ENCODE measurements around the gene CATSPERE.

Gene CATSPERE

DNA sequence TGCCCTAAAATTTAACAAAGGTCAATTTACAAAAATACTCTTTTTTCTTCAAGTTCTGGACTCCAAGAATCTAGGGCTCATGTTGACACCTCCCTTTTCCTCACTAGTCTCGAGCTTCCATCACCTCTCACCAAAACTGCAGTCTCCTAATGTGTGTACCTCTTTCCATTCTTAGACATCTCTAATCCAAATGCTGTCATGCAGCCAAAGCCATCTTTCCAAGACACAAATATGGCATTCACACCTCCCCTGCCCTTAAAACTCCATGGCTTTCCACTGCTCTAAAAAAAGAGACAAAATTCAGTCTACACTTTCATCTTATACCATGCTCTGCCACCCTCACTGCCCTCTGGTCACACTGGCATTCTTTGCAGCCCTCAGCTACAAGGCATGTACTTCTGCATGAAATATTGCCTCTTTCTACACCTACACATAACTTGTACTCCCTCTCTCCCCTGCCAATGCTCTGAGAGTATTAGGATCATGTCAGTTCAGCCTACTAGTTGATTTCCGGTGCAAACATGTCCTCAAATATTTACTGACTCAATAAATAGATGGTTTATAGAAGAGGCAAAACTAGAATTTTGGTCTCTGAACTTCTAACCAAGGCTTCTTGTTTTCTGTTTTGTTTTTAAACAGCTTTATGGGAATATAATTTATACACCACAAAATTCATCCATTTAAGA lies 36.3 kb upstream of the CATSPERE start:
- DNase-seq (ENCODE audit: low read depth): no peak

DNA sequence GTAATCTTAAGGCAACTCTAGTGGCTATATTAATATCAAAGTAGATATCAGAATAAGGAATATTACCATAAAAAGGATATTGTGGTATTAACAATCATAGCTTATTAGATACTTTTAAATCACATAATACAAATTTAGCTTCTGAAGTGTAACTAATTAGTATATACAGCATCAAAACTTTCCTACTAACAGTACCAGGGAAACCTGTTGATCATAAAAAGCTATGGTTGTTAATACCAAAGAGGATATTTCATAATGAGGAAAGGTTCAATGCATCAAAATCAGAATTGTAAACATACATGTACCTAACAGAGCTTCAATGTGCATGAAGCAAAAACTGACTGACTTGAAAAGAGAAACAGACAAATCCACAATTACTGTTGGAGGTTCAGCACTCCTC lies 33.4 kb upstream of the CATSPERE start:
- no peak overlapping the region for H3K4me3 ChIP-seq (ENCODE audit: low read depth, low read length)
- DNase-seq (ENCODE audit: low read depth): no peak
- TF ChIP-seq, protein P1, sequence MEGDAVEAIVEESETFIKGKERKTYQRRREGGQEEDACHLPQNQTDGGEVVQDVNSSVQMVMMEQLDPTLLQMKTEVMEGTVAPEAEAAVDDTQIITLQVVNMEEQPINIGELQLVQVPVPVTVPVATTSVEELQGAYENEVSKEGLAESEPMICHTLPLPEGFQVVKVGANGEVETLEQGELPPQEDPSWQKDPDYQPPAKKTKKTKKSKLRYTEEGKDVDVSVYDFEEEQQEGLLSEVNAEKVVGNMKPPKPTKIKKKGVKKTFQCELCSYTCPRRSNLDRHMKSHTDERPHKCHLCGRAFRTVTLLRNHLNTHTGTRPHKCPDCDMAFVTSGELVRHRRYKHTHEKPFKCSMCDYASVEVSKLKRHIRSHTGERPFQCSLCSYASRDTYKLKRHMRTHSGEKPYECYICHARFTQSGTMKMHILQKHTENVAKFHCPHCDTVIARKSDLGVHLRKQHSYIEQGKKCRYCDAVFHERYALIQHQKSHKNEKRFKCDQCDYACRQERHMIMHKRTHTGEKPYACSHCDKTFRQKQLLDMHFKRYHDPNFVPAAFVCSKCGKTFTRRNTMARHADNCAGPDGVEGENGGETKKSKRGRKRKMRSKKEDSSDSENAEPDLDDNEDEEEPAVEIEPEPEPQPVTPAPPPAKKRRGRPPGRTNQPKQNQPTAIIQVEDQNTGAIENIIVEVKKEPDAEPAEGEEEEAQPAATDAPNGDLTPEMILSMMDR (IDR thresholded peaks at IDR 0.05; ENCODE audit: low read depth, low read length, missing control alignments): no peak

More for the DNA sequence above, 36.3 kb upstream of the CATSPERE start:
- TF ChIP-seq, protein P1 (IDR thresholded peaks at IDR 0.05; ENCODE audit: low read depth, low read length, missing control alignments): no peak
- H3K4me3 ChIP-seq (ENCODE audit: low read depth, low read length): no peak overlapping the region

DNA sequence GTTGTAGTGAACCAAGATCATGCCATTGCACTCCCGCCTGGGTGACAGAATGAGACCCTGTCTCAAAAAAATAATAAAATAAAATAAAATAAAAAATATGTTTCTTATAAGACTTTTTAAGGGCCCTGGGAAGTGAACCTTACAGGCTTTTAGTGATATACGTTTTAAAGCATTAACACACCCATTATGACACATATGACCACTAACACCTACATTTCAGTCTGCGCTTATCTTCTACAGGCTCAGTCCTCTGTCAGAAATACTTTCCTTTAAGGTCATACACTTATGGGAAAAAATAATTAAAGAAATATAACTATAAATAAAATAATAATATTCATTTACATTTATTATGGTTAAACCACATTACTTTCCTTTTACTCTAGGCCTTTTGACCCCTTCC lies 31.3 kb upstream of the CATSPERE start:
- TF ChIP-seq, protein P1 (IDR thresholded peaks at IDR 0.05; ENCODE audit: low read depth, low read length, missing control alignments): no peak
- no peak for DNase-seq (ENCODE audit: low read depth)

DNA sequence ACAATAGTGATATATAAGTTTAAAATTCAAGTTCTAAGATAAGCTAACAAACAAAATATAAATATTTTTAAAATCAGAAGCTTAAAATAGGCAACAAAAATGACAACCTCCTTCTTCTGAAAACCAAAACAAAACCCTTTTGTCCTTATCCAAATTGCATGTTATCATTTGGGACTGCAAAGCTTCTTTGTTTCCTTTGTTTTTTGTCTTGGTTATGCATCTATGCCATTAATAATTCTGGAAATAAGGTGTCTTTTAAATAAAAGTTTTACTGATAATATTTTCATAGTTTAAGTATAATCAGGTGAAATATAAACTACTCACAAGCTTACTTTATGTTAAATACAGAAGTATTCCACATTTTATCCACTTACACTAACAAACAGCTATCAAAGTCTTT lies 29.9 kb upstream of the CATSPERE start:
- no peak overlapping the region for H3K4me3 ChIP-seq (ENCODE audit: low read depth, low read length)
- no peak for DNase-seq (ENCODE audit: low read depth)
- TF ChIP-seq, protein P1 (IDR thresholded peaks at IDR 0.05; ENCODE audit: low read depth, low read length, missing control alignments): no peak

More for the DNA sequence above, 31.3 kb upstream of the CATSPERE start:
- no peak overlapping the region for H3K4me3 ChIP-seq (ENCODE audit: low read depth, low read length)

DNA sequence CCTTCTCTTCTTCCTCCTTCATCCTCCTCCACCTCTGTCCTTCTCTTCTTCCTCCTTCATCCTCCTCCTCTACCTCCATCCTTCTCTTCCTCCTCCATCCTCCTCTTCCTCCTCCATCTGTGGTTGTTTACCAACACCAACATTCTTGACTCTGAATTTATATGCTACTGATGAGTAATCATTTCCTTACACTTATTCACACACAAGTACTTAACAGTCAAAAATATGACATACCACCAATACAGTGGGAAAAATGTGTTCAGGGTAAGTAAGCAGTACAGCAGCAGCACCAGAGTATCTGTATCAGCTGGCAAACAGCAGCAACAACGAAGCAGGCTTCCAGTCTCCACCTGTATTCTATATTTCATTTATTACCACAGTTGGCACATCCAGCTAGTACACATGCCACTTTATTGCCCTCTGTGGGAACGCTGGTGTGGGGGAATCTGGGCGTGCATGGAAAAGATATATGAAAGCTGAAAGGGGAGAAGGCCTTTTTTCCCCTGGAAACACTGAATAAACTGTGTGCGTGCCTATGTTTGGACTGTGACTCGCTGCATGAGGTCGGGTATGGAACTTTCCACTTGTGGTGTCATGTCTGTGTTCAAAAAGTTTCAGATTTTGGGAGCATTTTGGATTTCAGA lies 25.4 kb upstream of the CATSPERE start:
- no peak overlapping the region for H3K4me3 ChIP-seq (ENCODE audit: low read depth, low read length)
- no peak for DNase-seq (ENCODE audit: low read depth)
- TF ChIP-seq, protein P1 (IDR thresholded peaks at IDR 0.05; ENCODE audit: low read depth, low read length, missing control alignments): no peak

DNA sequence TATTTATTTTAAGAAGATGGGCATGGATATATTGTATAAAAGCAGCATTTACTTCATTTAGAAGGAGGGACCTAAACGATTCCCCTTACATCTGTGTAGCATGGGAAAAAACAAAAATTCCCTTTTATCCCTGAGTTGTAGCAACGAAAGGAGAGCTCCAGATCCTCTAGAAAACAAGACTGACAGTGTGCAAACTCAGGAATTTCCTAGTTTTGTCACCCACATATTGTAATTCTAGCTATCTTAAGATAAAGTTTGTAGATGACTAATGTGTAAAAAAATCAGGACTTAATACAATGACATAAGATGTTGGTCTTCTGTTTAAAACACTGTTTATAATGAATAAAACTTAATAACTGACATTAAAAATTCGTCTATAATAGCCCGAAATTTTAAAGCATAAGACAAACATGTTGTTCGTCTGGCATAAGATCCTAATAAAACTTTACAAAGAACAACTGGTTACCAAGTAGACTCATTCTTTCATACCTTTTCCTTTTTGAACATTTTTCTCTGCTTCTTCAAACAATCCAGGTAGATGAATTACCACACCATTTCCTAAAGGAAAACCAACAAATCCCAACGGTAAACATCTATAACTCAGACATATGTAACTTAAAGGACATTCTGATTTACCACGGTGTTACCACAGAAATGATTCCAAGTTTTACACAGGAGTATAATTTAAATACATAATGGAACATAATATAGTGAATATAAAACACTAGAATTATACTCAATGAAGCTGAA lies 24.6 kb upstream of the CATSPERE start:
- DNase-seq (ENCODE audit: low read depth): no peak
- TF ChIP-seq, protein P1 (IDR thresholded peaks at IDR 0.05; ENCODE audit: low read depth, low read length, missing control alignments): no peak
- no peak overlapping the region for H3K4me3 ChIP-seq (ENCODE audit: low read depth, low read length)

Measured in GM12864 (cell line).